ENCODE data around the gene MRPL53. TPM values are rescaled to one million over a fixed set of nuclear protein-coding genes. Genes with fewer than 3 reads are reported as not detected.
A peak's percentile ranks its signal among the peaks of the same experiment; 100 is the strongest.

MRPL53 gene
- total and polyA plus RNA-seq, 2 of the 13 experiments (the other 11 are each of a cell fraction or from before 2014, with no cell fraction given): 34.3 to 51.9 TPM

- TF ChIP-seq ZBTB21 (CRISPR knock-in tag; IDR thresholded peaks at IDR 0.05): no peak
- 0 out of 2 replicates have a peak, but pooled peaks have one; percentile 32 for TF ChIP-seq KLF12 (CRISPR knock-in tag; IDR thresholded peaks at IDR 0.05; ENCODE audit: borderline replicate concordance)
- peak; percentile 81; the same call in 1 of the 2 replicates for TF ChIP-seq KDM5B (CRISPR knock-in tag; IDR thresholded peaks at IDR 0.05; ENCODE audit: borderline replicate concordance)
- TF ChIP-seq DRAP1 (CRISPR knock-in tag; IDR thresholded peaks at IDR 0.05): no peak
- TF ChIP-seq MBD4 (IDR thresholded peaks at IDR 0.05; ENCODE audit: borderline replicate concordance, low read length): no peak
- TF ChIP-seq ZBTB25 (CRISPR knock-in tag; IDR thresholded peaks at IDR 0.05): no peak
- TF ChIP-seq KMT2B (CRISPR knock-in tag; IDR thresholded peaks at IDR 0.05): no peak
- no peak for TF ChIP-seq SOX6 (IDR thresholded peaks at IDR 0.05)
- TF ChIP-seq SOX6 (CRISPR knock-in tag; IDR thresholded peaks at IDR 0.05): no peak
- TF ChIP-seq RELA (CRISPR knock-in tag; IDR thresholded peaks at IDR 0.05): no peak
- TF ChIP-seq ZNF776 (CRISPR knock-in tag; IDR thresholded peaks at IDR 0.05): no peak
- peak; percentile 97 for TF ChIP-seq AGO2 (optimal IDR thresholded peaks at IDR 0.05; ENCODE audit: low read depth, low read length)
- no peak for TF ChIP-seq ZNF17 (CRISPR knock-in tag; IDR thresholded peaks at IDR 0.05)
- no peak for TF ChIP-seq ZNF557 (CRISPR knock-in tag; IDR thresholded peaks at IDR 0.05)
- TF ChIP-seq MNT (IDR thresholded peaks at IDR 0.05): no peak
- 0 out of 2 replicates have a peak, but pooled peaks have one; percentile 34 for TF ChIP-seq NFIB (CRISPR knock-in tag; IDR thresholded peaks at IDR 0.05; ENCODE audit: borderline replicate concordance)
- TF ChIP-seq SATB2 (CRISPR knock-in tag; IDR thresholded peaks at IDR 0.05): 0 out of 2 replicates have a peak, but pooled peaks have one; percentile 40
- peak; percentile 97 for TF ChIP-seq AGO1 (IDR thresholded peaks at IDR 0.05; ENCODE audit: low read depth, low read length, poor library complexity, severe bottlenecking)
- 0 out of 2 replicates have a peak, but pooled peaks have one; percentile 83 for TF ChIP-seq ZNF616 (CRISPR knock-in tag; IDR thresholded peaks at IDR 0.05; ENCODE audit: low read depth)
- TF ChIP-seq PREB (CRISPR knock-in tag; IDR thresholded peaks at IDR 0.05): 0 out of 2 replicates have a peak, but pooled peaks have one; percentile 64
- peak; percentile 91 for TF ChIP-seq ARID2 (CRISPR knock-in tag; IDR thresholded peaks at IDR 0.05; ENCODE audit: borderline replicate concordance)
- TF ChIP-seq TFAP4 (IDR thresholded peaks at IDR 0.05; ENCODE audit: borderline replicate concordance, low read depth): no peak
- TF ChIP-seq ZBTB2 (CRISPR knock-in tag; IDR thresholded peaks at IDR 0.05; ENCODE audit: low read depth): no peak
- no peak for TF ChIP-seq POLR2AphosphoS2 (IDR thresholded peaks at IDR 0.05; ENCODE audit: low read depth, low read length)
Measured at GRCh38 chr2:74497777-74498499, 25.5 kb upstream of the MRPL53 start (continued).

Measured in HepG2 (cell line).